Measurements from ENCODE around the gene VPS9D1.

DNA sequence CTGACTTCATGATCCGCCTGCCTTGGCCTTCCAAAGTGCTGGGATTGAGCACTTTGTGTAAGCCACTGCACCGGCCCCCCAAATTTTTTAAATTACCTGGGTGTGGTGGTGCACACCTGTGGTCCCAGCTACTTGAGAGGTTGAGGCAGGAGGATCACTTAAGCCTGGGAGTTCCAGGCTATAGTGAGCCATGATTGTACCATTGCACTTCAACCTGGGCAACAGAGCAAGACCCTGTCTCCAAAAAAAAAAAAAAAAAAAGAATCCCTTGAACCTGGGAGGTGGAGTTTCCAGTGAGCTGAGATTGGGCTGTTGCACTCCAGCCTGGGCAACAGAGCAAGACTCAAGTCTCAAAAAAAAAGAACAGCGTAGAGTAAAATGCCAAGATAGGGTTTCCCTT lies 15.9 kb upstream of the VPS9D1 start:
- TF ChIP-seq, protein P1, sequence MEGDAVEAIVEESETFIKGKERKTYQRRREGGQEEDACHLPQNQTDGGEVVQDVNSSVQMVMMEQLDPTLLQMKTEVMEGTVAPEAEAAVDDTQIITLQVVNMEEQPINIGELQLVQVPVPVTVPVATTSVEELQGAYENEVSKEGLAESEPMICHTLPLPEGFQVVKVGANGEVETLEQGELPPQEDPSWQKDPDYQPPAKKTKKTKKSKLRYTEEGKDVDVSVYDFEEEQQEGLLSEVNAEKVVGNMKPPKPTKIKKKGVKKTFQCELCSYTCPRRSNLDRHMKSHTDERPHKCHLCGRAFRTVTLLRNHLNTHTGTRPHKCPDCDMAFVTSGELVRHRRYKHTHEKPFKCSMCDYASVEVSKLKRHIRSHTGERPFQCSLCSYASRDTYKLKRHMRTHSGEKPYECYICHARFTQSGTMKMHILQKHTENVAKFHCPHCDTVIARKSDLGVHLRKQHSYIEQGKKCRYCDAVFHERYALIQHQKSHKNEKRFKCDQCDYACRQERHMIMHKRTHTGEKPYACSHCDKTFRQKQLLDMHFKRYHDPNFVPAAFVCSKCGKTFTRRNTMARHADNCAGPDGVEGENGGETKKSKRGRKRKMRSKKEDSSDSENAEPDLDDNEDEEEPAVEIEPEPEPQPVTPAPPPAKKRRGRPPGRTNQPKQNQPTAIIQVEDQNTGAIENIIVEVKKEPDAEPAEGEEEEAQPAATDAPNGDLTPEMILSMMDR (IDR thresholded peaks at IDR 0.05), result no peak
- no peak for TF ChIP-seq EZH2 (IDR thresholded peaks at IDR 0.05)
- no peak for TF ChIP-seq EZH2phosphoT487 (IDR thresholded peaks at IDR 0.05)
